ENCODE data around the gene DIS3L.
"Not testable (repeated sequence)": the region's sequence is repeated elsewhere in the genome, so short reads cannot be mapped to it uniquely, and the experiment has no call there.

The DIS3L gene

GRCh38 chr15:66261056-66261455, 32.3 kb upstream of the DIS3L start:
- no peak for TF ChIP-seq POLR2A (IDR thresholded peaks at IDR 0.05; ENCODE audit: low read depth, low read length)
- FAIRE-seq (no peak), DNase-seq (ENCODE audit: insufficient read length, low spot score) (no peak)

DNA sequence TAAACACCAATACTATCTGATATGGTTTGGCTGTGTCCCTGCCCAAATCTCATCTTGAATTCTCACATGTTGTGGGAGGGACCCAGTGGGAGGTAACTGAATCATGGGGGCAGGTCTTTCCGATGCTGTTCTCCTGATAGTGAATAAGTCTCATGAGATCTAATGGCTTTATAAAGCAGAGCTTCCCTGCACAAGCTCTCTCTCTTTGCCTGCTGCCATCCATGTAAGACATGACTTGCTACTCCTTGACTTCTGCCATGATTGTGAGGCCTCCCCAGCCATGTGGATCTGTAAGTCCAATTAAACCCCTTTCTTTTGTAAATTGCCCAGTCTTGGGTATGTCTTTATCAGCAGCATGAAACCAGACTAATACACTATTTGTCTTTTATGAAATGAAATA, 30.5 kb upstream of the DIS3L start:
- FAIRE-seq; DNase-seq (ENCODE audit: insufficient read length, low spot score): not testable (repeated sequence)

DNA sequence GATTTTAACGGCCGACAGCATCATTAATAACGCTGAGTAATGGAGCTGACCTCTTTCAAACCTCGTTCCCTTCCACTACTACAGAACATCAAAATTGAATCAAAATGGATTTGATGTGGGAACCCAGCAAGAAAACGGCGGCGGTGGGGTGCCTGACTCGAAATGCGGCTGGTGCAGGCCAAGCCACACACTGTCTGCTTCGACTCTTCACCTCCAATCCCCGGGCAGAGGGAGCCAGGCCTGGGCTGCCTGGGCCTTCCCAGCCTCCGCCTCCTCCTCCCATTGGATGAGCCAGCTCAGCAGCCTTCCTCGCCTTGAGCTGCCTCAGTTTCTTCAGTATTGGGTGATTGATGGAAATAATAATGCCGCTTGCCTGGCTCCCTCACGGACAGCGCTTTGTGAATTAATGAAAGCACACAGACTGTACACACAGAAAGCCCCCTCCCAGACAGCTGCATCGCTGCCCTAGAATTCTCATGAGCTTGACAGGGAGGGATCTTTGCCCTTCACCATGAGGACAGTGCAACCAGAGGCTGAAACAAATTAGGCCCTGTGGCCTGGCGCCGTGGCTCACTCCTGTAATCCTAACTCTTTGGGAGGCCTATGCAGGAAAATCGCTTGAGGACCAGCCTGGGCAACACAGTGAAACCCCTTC, 28.4 kb upstream of the DIS3L start:
- FAIRE-seq, result no peak
- DNase-seq (ENCODE audit: insufficient read length, low spot score), result no peak
- TF ChIP-seq POLR2A (IDR thresholded peaks at IDR 0.05; ENCODE audit: low read depth, low read length), result no peak

- no peak for TF ChIP-seq POLR2A (IDR thresholded peaks at IDR 0.05; ENCODE audit: low read depth, low read length)
- DNase-seq (ENCODE audit: insufficient read length, low spot score) (no peak), FAIRE-seq (peak; percentile 48)
Observed at GRCh38 chr15:66269326-66270090, 23.9 kb upstream of the DIS3L start.

- TF ChIP-seq POLR2A (IDR thresholded peaks at IDR 0.05; ENCODE audit: low read depth, low read length), result no peak
- DNase-seq (ENCODE audit: insufficient read length, low spot score) (no peak), FAIRE-seq (no peak)
Observed at GRCh38 chr15:66270932-66271331, 22.4 kb upstream of the DIS3L start.

DNA sequence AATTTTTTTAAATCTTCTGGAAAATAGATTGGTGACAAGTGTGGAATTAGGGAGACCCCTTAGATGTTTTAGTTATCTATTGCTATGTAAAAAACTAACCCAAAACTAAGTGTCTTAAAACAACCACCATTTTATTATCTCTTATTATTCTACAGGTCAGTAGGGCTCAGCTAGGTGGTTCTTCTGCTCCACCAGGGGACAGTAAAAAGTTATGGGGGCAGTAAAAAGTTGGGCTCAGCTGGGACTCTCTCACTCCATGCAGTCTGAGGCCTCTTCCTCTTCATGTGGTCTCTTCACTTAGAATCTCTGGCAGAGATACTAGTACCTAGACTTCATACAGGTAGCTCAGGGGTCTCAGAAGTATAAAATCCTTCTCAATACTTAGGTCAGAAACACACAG, 18.0 kb upstream of the DIS3L start:
- FAIRE-seq, result no peak
- DNase-seq (ENCODE audit: insufficient read length, low spot score), result no peak
- no peak for TF ChIP-seq POLR2A (IDR thresholded peaks at IDR 0.05; ENCODE audit: low read depth, low read length)

DNA sequence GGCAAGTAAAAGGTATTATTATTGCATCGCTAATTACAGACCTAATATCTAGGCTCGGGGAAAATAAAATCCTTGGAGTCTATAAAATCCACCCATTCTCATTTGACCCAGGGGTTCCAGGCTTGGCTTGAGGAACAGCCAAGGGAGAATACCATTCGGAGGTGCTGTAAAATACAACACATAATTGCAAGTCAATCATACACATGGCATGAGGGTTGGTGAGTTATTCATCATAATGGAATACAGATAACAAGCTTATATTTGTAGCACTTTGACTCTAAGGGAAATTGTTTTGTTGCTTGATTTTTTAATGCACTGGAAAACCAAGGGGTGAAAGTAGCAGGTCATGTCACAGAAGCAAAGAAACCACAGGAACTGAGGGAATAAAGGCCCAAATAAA, 16.8 kb upstream of the DIS3L start:
- no peak for DNase-seq (ENCODE audit: insufficient read length, low spot score)
- FAIRE-seq, result no peak
- no peak for TF ChIP-seq POLR2A (IDR thresholded peaks at IDR 0.05; ENCODE audit: low read depth, low read length)

DNA sequence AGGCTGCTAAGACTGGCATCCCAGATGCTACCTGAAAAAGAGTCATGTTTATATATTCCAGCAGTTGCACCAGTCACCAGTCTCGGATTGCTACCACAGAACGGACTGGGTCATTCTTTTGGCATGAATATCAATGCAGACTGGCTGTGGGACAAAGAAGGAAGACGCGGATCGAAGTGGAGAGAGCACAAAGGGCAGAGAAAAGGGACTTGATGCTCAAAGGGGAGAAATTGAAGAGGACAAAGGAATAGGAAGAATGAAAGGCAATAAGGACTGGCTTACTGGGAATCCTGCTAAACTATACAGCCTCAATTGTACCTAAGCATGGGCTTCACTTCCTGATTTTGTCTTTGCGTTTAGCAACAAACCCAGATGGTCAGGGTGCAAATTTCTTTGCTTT, 15.3 kb upstream of the DIS3L start:
- FAIRE-seq, result no peak
- no peak for TF ChIP-seq POLR2A (IDR thresholded peaks at IDR 0.05; ENCODE audit: low read depth, low read length)
- DNase-seq (ENCODE audit: insufficient read length, low spot score), result no peak

DNA sequence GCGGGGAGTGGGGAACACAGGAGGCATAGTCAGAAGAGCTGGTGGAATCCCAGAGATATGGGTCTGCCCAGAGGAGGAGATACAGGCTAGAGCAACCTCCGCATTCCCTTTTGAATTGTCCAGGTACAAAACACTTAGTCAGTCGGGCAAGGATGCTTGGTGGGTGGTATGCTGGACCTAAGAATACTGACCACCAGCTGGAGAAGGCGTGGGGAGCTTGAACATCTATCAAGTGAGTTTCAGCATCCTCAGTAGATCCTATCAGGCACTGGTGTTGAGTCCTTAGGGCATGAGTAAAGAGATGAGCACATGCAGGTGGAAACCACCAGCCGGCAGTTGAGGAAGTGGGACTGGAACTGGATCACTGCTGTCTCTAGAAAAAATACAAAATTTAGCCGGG, 14.7 kb upstream of the DIS3L start:
- no peak for TF ChIP-seq POLR2A (IDR thresholded peaks at IDR 0.05; ENCODE audit: low read depth, low read length)
- no peak for FAIRE-seq
- no peak for DNase-seq (ENCODE audit: insufficient read length, low spot score)

DNA sequence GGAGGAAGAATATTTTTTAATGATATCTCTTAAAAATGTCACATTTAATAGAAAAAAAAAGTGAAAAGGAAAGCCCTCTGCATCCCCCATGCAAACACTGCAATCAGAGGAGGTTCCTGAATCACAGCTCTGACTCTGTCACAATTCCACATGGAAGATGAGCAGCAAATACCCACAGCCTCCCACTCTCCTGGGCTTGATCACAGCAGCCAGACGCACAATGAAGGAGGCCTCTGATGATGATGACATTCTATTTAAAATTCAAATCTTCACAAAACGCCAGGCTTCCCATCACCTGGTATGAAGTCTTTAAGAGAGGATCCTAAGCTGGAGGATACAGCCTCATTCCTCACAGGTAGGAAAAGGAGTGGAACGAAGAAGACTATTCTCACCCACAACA, 9.1 kb upstream of the DIS3L start:
- no peak for TF ChIP-seq POLR2A (IDR thresholded peaks at IDR 0.05; ENCODE audit: low read depth, low read length)
- FAIRE-seq (no peak), DNase-seq (ENCODE audit: insufficient read length, low spot score) (no peak)

- DNase-seq (ENCODE audit: insufficient read length, low spot score) (no peak), FAIRE-seq (no peak)
- no peak for TF ChIP-seq POLR2A (IDR thresholded peaks at IDR 0.05; ENCODE audit: low read depth, low read length)
Observed at GRCh38 chr15:66285533-66286280, 7.7 kb upstream of the DIS3L start.

- FAIRE-seq (no peak), DNase-seq (ENCODE audit: insufficient read length, low spot score) (no peak)
- TF ChIP-seq POLR2A (IDR thresholded peaks at IDR 0.05; ENCODE audit: low read depth, low read length), result no peak
Observed at GRCh38 chr15:66287461-66288057, 5.8 kb upstream of the DIS3L start.

DNA sequence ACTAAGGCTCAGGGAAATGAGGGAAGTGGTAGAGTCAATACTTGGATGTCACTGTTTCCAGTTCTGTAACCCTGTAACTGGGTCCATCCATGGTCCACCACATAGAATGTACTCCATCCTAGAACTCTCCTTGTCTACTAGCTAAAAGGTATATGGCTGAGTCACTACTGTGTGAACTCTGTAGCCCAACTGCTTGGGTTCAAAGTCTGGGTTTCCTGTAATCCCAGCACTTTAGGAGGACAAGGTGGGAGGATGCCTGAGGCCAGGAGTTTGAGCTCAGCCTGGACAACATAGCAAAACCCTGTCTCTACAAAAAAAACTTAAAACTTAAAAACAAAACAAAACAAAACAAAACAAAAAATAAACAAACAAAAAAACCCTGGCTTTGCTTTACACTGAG, 5.3 kb upstream of the DIS3L start:
- DNase-seq (ENCODE audit: insufficient read length, low spot score), result no peak
- no peak for FAIRE-seq
- TF ChIP-seq POLR2A (IDR thresholded peaks at IDR 0.05; ENCODE audit: low read depth, low read length), result no peak

DNA sequence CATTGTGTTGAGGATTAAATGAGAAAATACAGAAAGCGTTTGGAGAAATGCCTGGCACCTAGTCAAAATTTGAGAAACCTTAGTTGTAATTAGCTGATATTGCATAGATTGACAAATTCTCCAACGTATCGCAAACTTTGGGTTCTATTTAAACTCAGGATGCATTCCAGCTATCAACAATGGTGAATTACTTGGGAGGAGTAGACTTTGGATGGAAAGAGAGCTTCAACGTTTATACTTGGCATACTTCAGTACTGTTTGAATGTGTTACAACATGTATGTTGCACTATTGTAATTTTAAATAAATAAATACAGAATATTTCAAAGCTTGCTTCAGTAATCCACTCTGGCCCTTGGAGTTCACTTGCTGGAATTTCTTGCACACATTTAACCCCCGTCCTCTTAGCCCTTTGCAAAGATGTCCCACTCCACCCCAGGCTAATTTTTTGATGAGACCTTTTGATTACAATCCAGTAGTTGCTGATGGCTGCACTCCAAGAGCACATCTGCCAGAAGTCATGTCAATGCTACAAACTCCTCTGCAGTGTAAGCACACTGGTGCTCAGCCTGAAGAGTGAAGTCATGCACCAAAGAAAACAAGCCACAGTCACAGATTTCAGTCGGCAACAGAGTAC, 4.7 kb upstream of the DIS3L start:
- FAIRE-seq (no peak), DNase-seq (ENCODE audit: insufficient read length, low spot score) (no peak)
- TF ChIP-seq POLR2A (IDR thresholded peaks at IDR 0.05; ENCODE audit: low read depth, low read length), result no peak

All from H54 (cell line).